ENCODE data around the gene FBXL4.

FBXL4 gene

GRCh38 chr6:98840996-98841513 lies 106.7 kb downstream of the FBXL4 start:
- in situ Hi-C loops (cut with MboI; ENCODE audit: low sequenced_read_pairs) = no loop called here

GRCh38 chr6:98840385-98840784 lies 107.4 kb downstream of the FBXL4 start:
- in situ Hi-C loops (cut with MboI; ENCODE audit: low sequenced_read_pairs) = no loop called here

GRCh38 chr6:98839781-98840361 lies 107.9 kb downstream of the FBXL4 start:
- in situ Hi-C loops (cut with MboI; ENCODE audit: low sequenced_read_pairs) = no loop called here

- in situ Hi-C loops (cut with MboI; ENCODE audit: low sequenced_read_pairs) = no loop called here
These were observed 108.8 kb downstream of the FBXL4 start for GRCh38 chr6:98838975-98839374.

- in situ Hi-C loops (cut with MboI; ENCODE audit: low sequenced_read_pairs) = no loop called here
These were observed 109.7 kb downstream of the FBXL4 start for GRCh38 chr6:98838032-98838431.

GRCh38 chr6:98836962-98837944 lies 110.5 kb downstream of the FBXL4 start:
- in situ Hi-C loops (cut with MboI; ENCODE audit: low sequenced_read_pairs) = no loop called here

GRCh38 chr6:98836025-98836961 lies 111.5 kb downstream of the FBXL4 start:
- in situ Hi-C loops (cut with MboI; ENCODE audit: low sequenced_read_pairs) = no loop called here

GRCh38 chr6:98835149-98836024 lies 112.4 kb downstream of the FBXL4 start:
- in situ Hi-C loops (cut with MboI; ENCODE audit: low sequenced_read_pairs) = no loop called here

GRCh38 chr6:98834060-98835031 lies 113.4 kb downstream of the FBXL4 start, which contains the start of gene POU3F2:
Gene POU3F2 (plus strand): TSS chr6:98834574. CDS start chr6:98834874, 300 bp downstream.
- in situ Hi-C loops (cut with MboI; ENCODE audit: low sequenced_read_pairs) = no loop called here

GRCh38 chr6:98833307-98834059 lies 114.3 kb downstream of the FBXL4 start:
- in situ Hi-C loops (cut with MboI; ENCODE audit: low sequenced_read_pairs) = no loop called here

GRCh38 chr6:98833057-98833306 lies 114.8 kb downstream of the FBXL4 start:
- in situ Hi-C loops (cut with MboI; ENCODE audit: low sequenced_read_pairs) = no loop called here

GRCh38 chr6:98832284-98833056 lies 115.3 kb downstream of the FBXL4 start:
- in situ Hi-C loops (cut with MboI; ENCODE audit: low sequenced_read_pairs) = no loop called here

GRCh38 chr6:98831959-98832283 lies 115.8 kb downstream of the FBXL4 start:
- in situ Hi-C loops (cut with MboI; ENCODE audit: low sequenced_read_pairs) = no loop called here

- in situ Hi-C loops (cut with MboI; ENCODE audit: low sequenced_read_pairs) = no loop called here
These were observed 116.4 kb downstream of the FBXL4 start for GRCh38 chr6:98831057-98831958.

- in situ Hi-C loops (cut with MboI; ENCODE audit: low sequenced_read_pairs) = no loop called here
These were observed 117.6 kb downstream of the FBXL4 start for GRCh38 chr6:98830146-98830545.

GRCh38 chr6:98828941-98829411 lies 118.8 kb downstream of the FBXL4 start:
- in situ Hi-C loops (cut with MboI; ENCODE audit: low sequenced_read_pairs) = no loop called here

Measured in hTERT RPE-1 (cell line).